ENCODE results near the gene TPCN2. TPM values are rescaled to one million over a fixed set of nuclear protein-coding genes. Genes with fewer than 3 reads are reported as not detected.

TPCN2 gene
- total and polyA plus RNA-seq, 7 experiments from 2014 or later, result 3.3 to 29.4 (median 21.2) TPM

DNA sequence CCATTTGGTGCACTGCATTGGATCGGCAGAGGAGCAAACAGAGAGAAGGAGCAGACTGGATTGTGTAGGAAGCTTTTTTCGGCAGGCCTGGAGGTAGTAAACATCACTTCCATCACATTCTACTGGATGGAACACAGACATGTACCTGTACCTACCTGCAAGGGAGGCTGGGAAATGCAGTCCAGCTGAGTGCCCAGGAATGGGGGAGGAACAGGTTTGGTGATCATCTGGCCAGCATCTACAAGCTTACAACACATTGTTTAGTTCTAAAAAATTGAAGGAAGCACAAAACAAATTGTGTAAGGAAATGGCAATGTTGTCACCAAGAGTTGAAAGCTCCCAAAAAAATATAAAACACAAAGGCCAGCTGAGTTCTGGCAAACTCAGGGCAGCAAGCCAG is 126.1 kb downstream of the TPCN2 start:
- Histone ChIP-seq H3K27me3 (ENCODE audit: control insufficient read depth in 2 of 2, insufficient read depth in 2 of 2, low read length in 2 of 2) (no peaks in the 10 kb centered on the region), H3K9me3 (ENCODE audit: control insufficient read depth in 2 of 3, low read length in 3 of 3) (peaks cover 0 to 12% (median 0%) of the 10 kb centered on the region in 3 experiments), H3K27ac (ENCODE audit: low read depth, low read length) (no peak overlapping the region), H3K4me1 (ENCODE audit: control insufficient read depth in 2 of 2, insufficient read depth in 2 of 2, low read length in 2 of 2) (no peaks in the 10 kb centered on the region), H3K36me3 (ENCODE audit: control insufficient read depth in 2 of 3, insufficient read depth in 3 of 3, low read length in 3 of 3) (no peaks in the 10 kb centered on the region), H3K4me3 (ENCODE audit: low read length) (no peak overlapping the region)
- intact Hi-C loops (cut with micrococcal nuclease), result no loop called here
- no peak for DNase-seq
- Mint-ChIP-seq H3K4me1 (peaks cover 0 to 2% (median 0%) of the 10 kb centered on the region in 7 donors), H3K27me3 (peaks cover 0 to 2% (median 0%) of the 10 kb centered on the region in 5 donors), H3K27ac (no peak overlapping the region), H3K4me3 (no peak overlapping the region), H3K9me3 (peaks cover 0 to 19% (median 5%) of the 10 kb centered on the region in 11 donors), H3K36me3 (no peaks in the 10 kb centered on the region)
- CTCF ChIA-PET, result no interaction called here
- no peak for ATAC-seq
- POLR2A ChIA-PET, result no interaction called here

DNA sequence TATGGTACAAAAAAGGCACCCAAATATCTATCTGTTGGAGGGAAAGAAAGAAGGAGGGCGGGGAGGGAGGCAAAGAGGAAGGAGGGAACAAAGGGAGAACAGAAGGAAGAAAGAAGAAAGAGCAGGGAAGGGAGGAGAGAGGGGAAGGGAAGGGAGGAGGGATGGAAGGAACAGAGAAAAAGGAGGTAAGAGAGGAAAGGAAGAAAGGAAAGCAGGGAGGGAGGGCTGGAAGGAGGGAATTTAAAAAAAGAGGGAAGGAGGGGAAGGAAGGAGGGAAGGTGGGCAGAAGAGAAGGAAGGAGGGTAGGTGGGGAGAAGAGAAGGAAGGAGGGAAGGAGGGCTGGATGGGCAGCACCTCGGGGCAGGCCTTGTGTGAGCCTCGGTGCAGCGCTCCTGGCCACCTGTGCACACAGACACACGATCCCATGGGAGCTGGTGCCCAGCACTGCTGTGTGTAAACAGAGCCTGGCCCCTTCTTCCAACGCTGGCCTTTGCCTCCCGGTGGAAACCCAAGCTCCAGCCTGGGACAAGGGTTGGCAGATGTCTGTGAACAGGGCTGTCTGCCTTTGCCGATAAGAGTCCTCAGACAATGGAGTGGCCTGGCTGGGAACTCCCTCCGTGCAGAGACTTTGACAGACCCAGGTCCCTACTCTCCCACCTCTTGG is 130.2 kb downstream of the TPCN2 start:
- ChIA-PET CTCF (no interaction called here), POLR2A (no interaction called here)
- no peak overlapping the region for H3K27ac ChIP-seq (ENCODE audit: low read depth, low read length)
- H3K4me1 ChIP-seq (ENCODE audit: control insufficient read depth in 2 of 2, insufficient read depth in 2 of 2, low read length in 2 of 2), result no peaks in the 10 kb centered on the region
- peaks cover 0 to 19% (median 5%) of the 10 kb centered on the region in 11 donors for H3K9me3 Mint-ChIP-seq
- no peaks in the 10 kb centered on the region for H3K36me3 ChIP-seq (ENCODE audit: control insufficient read depth in 2 of 3, insufficient read depth in 3 of 3, low read length in 3 of 3)
- no peak overlapping the region for H3K4me3 ChIP-seq (ENCODE audit: low read length)
- DNase-seq (no peak), ATAC-seq (no peak)
- peaks cover 0 to 4% (median 0%) of the 10 kb centered on the region in 5 donors for H3K36me3 Mint-ChIP-seq
- H3K27ac Mint-ChIP-seq, result no peak overlapping the region
- H3K4me3 Mint-ChIP-seq, result no peak overlapping the region
- H3K27me3 ChIP-seq (ENCODE audit: control insufficient read depth in 2 of 2, insufficient read depth in 2 of 2, low read length in 2 of 2), result no peaks in the 10 kb centered on the region
- peaks cover 0 to 5% (median 0%) of the 10 kb centered on the region in 5 donors for H3K27me3 Mint-ChIP-seq
- H3K4me1 Mint-ChIP-seq, result peaks cover 0 to 1% (median 0%) of the 10 kb centered on the region in 7 donors
- intact Hi-C loops (cut with micrococcal nuclease), result no loop called here
- peaks cover 0 to 12% (median 0%) of the 10 kb centered on the region in 3 experiments for H3K9me3 ChIP-seq (ENCODE audit: control insufficient read depth in 2 of 3, low read length in 3 of 3)

DNA sequence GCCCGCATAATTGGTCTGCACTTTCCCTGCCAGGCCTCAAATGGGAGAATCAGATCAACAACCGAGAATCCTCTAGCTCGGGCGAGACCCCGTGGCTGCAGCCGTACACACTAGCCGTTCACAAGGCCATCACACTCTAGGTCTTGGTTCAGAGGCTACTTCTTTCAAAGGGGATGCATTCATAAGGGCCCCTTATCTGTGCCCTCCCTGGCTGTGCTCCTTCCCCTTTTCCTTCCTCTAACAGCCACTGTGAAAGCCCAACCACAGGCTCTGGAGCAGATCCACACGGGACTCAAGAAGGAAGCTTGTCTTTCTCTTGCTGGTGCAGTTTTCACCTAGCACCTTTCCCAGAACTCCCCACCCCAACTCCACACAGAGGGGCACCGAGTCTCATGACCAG is 131.5 kb downstream of the TPCN2 start:
- no peaks in the 10 kb centered on the region for H3K4me1 ChIP-seq (ENCODE audit: control insufficient read depth in 2 of 2, insufficient read depth in 2 of 2, low read length in 2 of 2)
- no peak for ATAC-seq
- H3K4me3 Mint-ChIP-seq, result no peak overlapping the region
- H3K36me3 ChIP-seq (ENCODE audit: control insufficient read depth in 2 of 3, insufficient read depth in 3 of 3, low read length in 3 of 3), result no peaks in the 10 kb centered on the region
- DNase-seq, result no peak
- H3K27ac Mint-ChIP-seq, result no peak overlapping the region
- peaks cover 0 to 3% (median 0%) of the 10 kb centered on the region in 7 donors for H3K4me1 Mint-ChIP-seq
- ChIA-PET CTCF (interaction anchor here (0.5 kb wide), 1 partner anchor 19 kb away, joined by 7 read pairs; no protein-coding TSS in a partner anchor), POLR2A (interaction anchor here (0.5 kb wide), 1 partner anchor 15 kb away, joined by 5 read pairs; no protein-coding TSS in a partner anchor)
- no peaks in the 10 kb centered on the region for H3K27me3 ChIP-seq (ENCODE audit: control insufficient read depth in 2 of 2, insufficient read depth in 2 of 2, low read length in 2 of 2)
- no peak overlapping the region for H3K27ac ChIP-seq (ENCODE audit: low read depth, low read length)
- H3K9me3 Mint-ChIP-seq, result peaks cover 0 to 10% (median 4%) of the 10 kb centered on the region in 11 donors
- peaks cover 0 to 11% (median 0%) of the 10 kb centered on the region in 3 experiments for H3K9me3 ChIP-seq (ENCODE audit: control insufficient read depth in 2 of 3, low read length in 3 of 3)
- intact Hi-C loops (cut with micrococcal nuclease), result no loop called here
- H3K27me3 Mint-ChIP-seq, result peaks cover 0 to 5% (median 0%) of the 10 kb centered on the region in 5 donors
- H3K4me3 ChIP-seq (ENCODE audit: low read length), result no peak overlapping the region
- peaks cover 0 to 4% (median 0%) of the 10 kb centered on the region in 5 donors for H3K36me3 Mint-ChIP-seq

DNA sequence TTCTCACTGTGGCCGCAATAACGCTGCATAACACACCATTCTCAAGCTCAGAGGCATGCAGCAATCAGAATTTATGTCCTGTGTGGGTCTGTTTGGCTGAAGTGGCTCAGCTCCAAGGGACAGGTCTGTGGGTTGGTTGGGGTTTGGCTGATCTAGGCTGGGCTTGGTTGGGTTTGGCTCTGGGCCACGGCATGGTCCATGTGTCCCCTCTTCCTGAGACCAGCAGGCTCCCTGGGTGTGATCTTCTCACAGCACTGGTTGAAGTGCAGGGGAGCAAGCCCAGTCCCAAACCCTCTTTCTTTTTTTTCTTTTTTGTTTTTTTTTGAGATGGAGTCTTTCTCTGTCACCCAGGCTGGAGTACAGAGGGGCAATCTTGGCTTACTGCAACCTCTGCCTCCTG is 132.0 kb downstream of the TPCN2 start:
- CTCF ChIA-PET, result interaction anchor here (0.5 kb wide), 1 partner anchor 19 kb away, joined by 7 read pairs; no protein-coding TSS in a partner anchor
- Histone ChIP-seq H3K36me3 (ENCODE audit: control insufficient read depth in 2 of 3, insufficient read depth in 3 of 3, low read length in 3 of 3) (no peaks in the 10 kb centered on the region), H3K27me3 (ENCODE audit: control insufficient read depth in 2 of 2, insufficient read depth in 2 of 2, low read length in 2 of 2) (no peaks in the 10 kb centered on the region), H3K9me3 (ENCODE audit: control insufficient read depth in 2 of 3, low read length in 3 of 3) (peaks cover 0 to 6% (median 0%) of the 10 kb centered on the region in 3 experiments), H3K27ac (ENCODE audit: low read depth, low read length) (no peak overlapping the region), H3K4me1 (ENCODE audit: control insufficient read depth in 2 of 2, insufficient read depth in 2 of 2, low read length in 2 of 2) (no peaks in the 10 kb centered on the region), H3K4me3 (ENCODE audit: low read length) (no peak overlapping the region)
- intact Hi-C loops (cut with micrococcal nuclease), result no loop called here
- H3K36me3 Mint-ChIP-seq, result peaks cover 0 to 4% (median 0%) of the 10 kb centered on the region in 5 donors
- H3K27me3 Mint-ChIP-seq, result peaks cover 0 to 5% (median 0%) of the 10 kb centered on the region in 5 donors
- POLR2A ChIA-PET, result interaction anchor here (0.5 kb wide), 1 partner anchor 15 kb away, joined by 5 read pairs; no protein-coding TSS in a partner anchor
- peaks cover 0 to 3% (median 0%) of the 10 kb centered on the region in 7 donors for H3K4me1 Mint-ChIP-seq
- H3K9me3 Mint-ChIP-seq, result peaks cover 0 to 5% (median 2%) of the 10 kb centered on the region in 11 donors
- H3K27ac Mint-ChIP-seq, result no peak overlapping the region
- DNase-seq (no peak), ATAC-seq (no peak)
- H3K4me3 Mint-ChIP-seq, result no peak overlapping the region

DNA sequence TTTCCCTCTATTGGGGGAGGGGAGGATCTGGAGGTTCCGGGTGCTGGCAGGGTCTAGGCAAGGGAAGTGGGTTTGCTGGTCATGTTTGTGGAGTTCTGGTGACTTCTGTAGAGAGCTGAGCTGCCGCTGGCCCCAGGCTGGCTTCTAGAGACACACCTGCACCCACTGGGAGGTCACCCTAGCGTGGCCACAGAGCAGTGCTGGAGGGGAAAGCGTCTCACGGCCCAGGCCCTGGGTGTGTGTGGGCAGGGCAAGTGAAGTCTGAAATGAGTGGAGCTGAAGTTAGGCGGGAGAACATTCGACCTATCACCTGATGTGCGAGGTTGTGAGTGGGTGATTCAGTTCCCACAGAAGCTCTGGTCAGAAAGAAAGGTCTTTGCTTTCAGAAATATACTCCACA is 134.9 kb downstream of the TPCN2 start:
- no peaks in the 10 kb centered on the region for H3K27me3 ChIP-seq (ENCODE audit: control insufficient read depth in 2 of 2, insufficient read depth in 2 of 2, low read length in 2 of 2)
- no peak overlapping the region for H3K27ac ChIP-seq (ENCODE audit: low read depth, low read length)
- H3K4me1 ChIP-seq (ENCODE audit: control insufficient read depth in 2 of 2, insufficient read depth in 2 of 2, low read length in 2 of 2), result no peaks in the 10 kb centered on the region
- Mint-ChIP-seq H3K9me3 (peaks cover 0 to 10% (median 7%) of the 10 kb centered on the region in 11 donors), H3K27ac (no peak overlapping the region), H3K4me3 (no peak overlapping the region), H3K4me1 (peaks cover 0 to 3% (median 0%) of the 10 kb centered on the region in 7 donors), H3K27me3 (peaks cover 0 to 5% (median 0%) of the 10 kb centered on the region in 5 donors), H3K36me3 (peaks cover 0 to 11% (median 6%) of the 10 kb centered on the region in 5 donors)
- no peak overlapping the region for H3K4me3 ChIP-seq (ENCODE audit: low read length)
- ChIA-PET POLR2A (no interaction called here), CTCF (interaction anchor here (0.6 kb wide), 1 partner anchor 81 kb away, joined by 3 read pairs; no protein-coding TSS in a partner anchor)
- DNase-seq (no peak), ATAC-seq (no peak)
- no peaks in the 10 kb centered on the region for H3K9me3 ChIP-seq (ENCODE audit: control insufficient read depth in 2 of 3, low read length in 3 of 3)
- intact Hi-C loops (cut with micrococcal nuclease), result no loop called here
- H3K36me3 ChIP-seq (ENCODE audit: control insufficient read depth in 2 of 3, insufficient read depth in 3 of 3, low read length in 3 of 3), result no peaks in the 10 kb centered on the region

Small RNA genes within 50 kb of the gene (microRNA-seq; reads per million reads assigned to microRNA genes)
- gene MIR3164 (ENCODE audit: borderline microRNAs expressed), result not detected

Other genes with a start within 250 kb of the TPCN2 start
- gene CPT1A, start 207.0 kb upstream of the TPCN2 start, total RNA-seq, result 10 to 100 TPM; 17.2 to 52.7 (median 20.5) TPM
- gene CPT1A, start 207.0 kb upstream of the TPCN2 start, polyA plus RNA-seq, result 1 to 10 TPM; 2.3 to 3.5 TPM
- 10 to 100 TPM; 29.6 to 71.1 (median 37.9) TPM for gene MRPL21, start 145.1 kb upstream of the TPCN2 start, total RNA-seq
- 100 to 1,000 TPM; 114 to 133 TPM for gene MRPL21, start 145.1 kb upstream of the TPCN2 start, polyA plus RNA-seq
- 10 to 100 TPM; 27.5 to 41.4 (median 32.2) TPM for gene IGHMBP2, start 145.0 kb upstream of the TPCN2 start, total RNA-seq
- gene IGHMBP2, start 145.0 kb upstream of the TPCN2 start, polyA plus RNA-seq, result 10 to 100 TPM in 1 of 2 donors, 1 to 10 TPM in 1; 4.4 to 12.6 TPM
- gene MRGPRD, start 67.9 kb upstream of the TPCN2 start, total RNA-seq, result not detected
- gene MRGPRD, start 67.9 kb upstream of the TPCN2 start, polyA plus RNA-seq, result under 1 TPM in 1 of 2 donors, not detected in 1; 0.25 TPM
- not detected for gene MRGPRF, start 35.7 kb upstream of the TPCN2 start, total RNA-seq
- not detected for gene MRGPRF, start 35.7 kb upstream of the TPCN2 start, polyA plus RNA-seq
- gene SMIM38, start 107.0 kb downstream of the TPCN2 start, total RNA-seq, result under 1 TPM; 0.13 to 0.73 (median 0.70) TPM
- gene SMIM38, start 107.0 kb downstream of the TPCN2 start, polyA plus RNA-seq, result not detected
- gene MYEOV, start 245.2 kb downstream of the TPCN2 start, total RNA-seq, result under 1 TPM in 2 of 5 experiments, not detected in 3; 0.20 to 0.32 TPM
- gene MYEOV, start 245.2 kb downstream of the TPCN2 start, polyA plus RNA-seq, result not detected

Measured in naive thymus-derived CD4-positive, alpha-beta T cell (primary cell).